GM21717 (cell line): ENCODE measurements around the gene FN3K.

ENCODE experiments used
- ATAC-seq: cut with Tn5 transposase; IDR thresholded peaks from one replicate; pipeline ENCODE4 v1.9.1; 2021; ENCODE audit warnings: mild to moderate bottlenecking, moderate library complexity; ENCODE audit not compliant: unreplicated experiment

The FN3K gene

GRCh38 chr17:82703036-82703745 lies 32.2 kb upstream of the FN3K start:
- ATAC-seq, result no peak

GRCh38 chr17:82703935-82704865 lies 31.2 kb upstream of the FN3K start:
- ATAC-seq, result no peak

DNA sequence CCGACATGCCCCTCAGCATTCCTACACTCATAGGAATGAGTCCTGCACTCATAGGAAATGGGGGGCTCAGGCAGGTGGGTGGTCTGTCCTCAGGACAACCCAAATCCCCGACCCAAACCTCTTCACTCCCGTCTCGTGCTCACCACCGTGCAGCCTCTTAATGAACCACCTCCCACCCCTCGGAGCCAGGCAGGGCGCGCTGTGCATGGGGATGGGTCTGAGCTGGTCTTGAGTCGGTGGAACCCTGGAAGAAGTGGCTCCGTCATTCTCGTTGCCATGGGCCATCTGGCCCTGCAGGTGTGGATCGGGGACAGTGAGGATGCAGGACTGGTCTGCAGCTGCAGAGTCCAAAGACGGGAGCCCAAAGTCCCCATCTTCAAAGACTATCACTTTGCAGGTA lies 30.5 kb upstream of the FN3K start:
- no peak for ATAC-seq

DNA sequence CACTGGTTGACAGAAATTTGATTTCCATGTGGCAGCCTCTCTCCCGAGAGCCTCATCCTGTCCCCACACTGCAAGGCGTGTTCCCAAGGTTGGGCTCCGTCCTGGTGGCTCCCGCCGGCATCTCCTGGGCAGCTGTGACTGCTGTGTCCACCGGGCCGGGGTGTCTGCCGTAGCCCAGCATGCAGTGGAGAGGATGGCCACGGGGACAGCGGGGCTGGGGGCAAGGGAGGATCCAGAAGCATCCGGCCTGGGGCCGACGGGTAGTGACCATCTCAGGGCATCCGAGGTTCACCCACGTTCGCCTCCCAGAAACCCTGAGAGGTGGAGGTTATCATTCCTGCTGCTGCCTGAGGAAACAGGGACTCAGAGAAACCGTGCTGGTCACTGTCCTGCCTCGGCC lies 29.7 kb upstream of the FN3K start:
- no peak for ATAC-seq

DNA sequence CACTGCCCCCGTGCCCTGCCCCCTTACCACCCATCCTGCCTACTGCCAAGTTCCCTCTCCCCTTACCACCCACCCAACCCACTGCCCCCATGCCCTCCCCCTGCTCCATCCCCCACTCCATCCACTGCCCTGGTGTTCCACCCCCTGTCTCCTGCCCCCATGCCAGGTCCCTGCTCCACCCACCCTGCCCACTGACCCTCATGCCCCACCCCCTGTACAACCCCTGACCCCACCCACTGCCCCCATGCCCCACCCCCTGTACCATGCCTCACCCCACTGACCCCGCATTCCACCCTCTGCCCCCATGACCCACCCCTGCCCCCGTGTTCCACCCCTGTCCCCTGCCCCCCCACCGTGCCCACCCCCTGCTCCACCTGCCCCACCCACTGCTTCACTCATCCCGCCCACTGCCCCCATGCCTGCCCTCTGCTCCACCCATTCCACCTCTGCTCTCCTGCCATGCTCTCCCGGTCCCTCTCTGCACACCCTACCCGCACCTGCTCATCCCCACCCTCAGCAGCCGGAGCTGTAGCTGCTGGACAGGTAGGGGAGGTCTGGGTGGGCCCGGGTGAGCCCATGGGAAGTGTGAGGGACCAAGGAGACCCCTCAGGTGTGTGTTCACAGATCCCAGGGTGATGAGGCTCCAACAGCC lies 26.3 kb upstream of the FN3K start:
- no peak for ATAC-seq

GRCh38 chr17:82709676-82710498 lies 25.5 kb upstream of the FN3K start:
- no peak for ATAC-seq

DNA sequence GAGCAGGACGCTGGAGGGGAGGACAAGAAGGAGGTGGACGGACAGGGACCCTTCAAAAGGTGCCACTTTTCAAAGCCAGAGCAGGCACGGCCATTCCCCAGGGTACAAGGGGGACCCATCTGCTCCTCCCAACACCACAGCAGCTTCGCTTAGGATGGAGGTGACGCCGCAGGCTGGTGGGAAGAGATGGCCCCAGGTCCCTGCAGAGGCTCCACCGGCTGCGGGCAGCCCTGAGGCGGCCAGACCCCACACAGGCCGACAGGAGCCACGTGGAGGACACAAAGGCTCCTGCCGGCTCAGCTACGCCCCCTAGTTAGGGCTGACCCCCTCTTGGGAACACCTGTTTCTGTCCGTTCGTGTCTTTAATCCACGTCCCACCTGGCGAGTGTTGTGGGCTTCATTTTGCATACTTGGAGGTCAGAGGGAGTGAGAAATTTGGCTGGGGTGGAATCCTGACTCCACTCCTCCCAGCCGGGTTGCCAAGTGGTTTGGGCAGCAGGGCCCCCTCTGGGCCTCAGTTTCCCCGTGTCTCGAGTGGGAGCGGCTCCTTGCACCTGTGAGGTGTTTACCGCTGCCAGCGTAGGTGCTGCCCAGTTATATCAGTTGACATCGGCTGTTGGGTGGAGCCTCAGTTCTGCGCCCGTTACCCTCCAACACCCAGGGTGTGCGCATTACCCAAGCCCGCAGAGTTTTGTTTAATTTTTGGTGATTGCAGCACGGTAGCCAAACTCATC lies 24.7 kb upstream of the FN3K start:
- ATAC-seq, result no peak

- no peak for ATAC-seq
Measured at GRCh38 chr17:82713071-82713723, 22.2 kb upstream of the FN3K start.

DNA sequence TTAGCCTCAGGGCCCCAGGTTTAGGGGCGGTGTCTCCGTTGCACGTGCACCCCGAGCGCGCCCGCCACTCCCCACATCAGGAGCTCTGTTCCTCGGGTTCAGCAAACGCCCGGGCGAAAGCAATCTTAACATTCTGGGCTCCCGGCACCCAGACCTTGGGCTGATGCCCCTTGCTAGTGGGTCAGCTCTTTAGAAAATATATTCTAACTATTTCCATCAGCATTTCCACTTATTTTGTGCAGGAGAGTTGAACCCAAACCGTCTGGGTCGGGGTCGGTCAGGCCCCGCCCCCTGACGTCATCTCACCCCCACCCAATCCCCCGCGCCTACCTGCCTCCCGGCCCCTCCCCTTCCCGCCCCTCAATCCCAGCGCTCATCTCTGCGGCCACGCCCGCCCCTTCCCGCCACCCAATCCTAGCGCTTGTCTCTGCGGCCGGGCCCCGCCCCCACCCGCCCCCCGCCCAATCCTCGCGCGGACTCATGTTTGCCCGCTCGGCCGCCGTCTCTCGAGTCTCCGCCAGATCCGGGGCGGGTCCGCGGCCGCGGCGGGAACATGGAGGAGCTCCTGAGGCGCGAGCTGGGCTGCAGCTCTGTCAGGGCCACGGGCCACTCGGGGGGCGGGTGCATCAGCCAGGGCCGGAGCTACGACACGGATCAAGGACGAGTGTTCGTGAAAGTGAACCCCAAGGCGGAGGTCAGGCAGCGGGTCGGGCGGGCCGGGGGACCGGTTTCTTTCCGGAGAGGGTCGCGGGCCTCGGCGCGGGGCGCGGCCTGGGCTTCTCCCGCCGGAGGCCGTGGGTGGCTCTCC lies 19.0 kb upstream of the FN3K start, which contains the start of gene FN3KRP:
TSS of gene FN3KRP (plus strand) at position 504 of the 808 bp plus-strand sequence. CDS start at position 554, 50 bp downstream.
- peak; percentile 56 for ATAC-seq

- ATAC-seq, result no peak
Measured at GRCh38 chr17:82718986-82719685, 16.3 kb upstream of the FN3K start.

DNA sequence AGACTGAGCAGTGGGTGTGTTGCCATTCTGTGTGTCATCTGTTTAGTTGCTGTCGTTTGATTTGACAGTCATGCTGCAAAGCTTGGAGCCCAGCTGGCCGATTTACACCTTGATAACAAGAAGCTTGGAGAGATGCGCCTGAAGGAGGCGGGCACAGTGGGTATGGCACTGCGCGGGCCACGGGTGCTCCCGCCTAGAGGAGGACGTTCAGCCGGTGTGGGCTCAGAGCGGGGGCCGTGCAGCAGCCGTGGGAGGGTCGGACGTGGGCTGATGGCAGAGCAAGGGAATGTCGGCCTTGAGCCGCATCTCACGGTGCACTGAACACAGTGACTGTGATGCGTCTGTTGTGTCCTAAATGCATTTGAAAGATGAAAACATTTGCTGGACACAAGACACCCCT lies 15.2 kb upstream of the FN3K start:
- ATAC-seq, result no peak

DNA sequence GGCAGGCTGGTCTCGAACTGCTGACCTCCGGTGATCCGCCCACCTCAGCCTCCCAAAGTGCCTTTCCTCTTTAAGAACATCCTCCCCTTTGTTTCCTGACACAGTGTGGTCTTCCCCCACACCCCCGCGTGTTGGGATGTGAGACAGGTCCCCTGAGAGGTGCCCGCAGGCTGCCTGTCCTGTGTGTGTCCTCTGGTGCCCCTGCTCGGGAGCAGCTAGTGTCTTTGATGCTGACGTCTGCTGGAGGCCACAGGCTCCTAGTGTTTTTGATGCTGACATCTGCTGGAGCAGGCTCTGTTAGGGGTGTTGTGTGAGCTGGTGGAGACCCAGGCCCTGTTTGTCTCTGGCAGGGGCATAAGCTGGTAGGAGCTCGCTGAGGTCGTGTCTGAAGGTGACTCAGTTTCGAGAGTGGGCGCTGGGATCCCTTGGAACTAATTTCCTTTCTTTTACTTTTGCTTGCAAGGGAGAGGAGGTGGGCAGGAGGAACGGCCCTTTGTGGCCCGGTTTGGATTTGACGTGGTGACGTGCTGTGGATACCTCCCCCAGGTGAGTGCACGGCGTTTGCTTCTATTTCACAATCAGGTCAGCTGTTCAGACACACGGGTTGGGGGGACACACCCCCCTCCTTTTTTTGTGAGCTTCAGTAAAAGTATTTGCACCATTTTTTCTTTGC lies 12.9 kb upstream of the FN3K start:
- no peak for ATAC-seq

- no peak for ATAC-seq
Measured at GRCh38 chr17:82723169-82723807, 12.1 kb upstream of the FN3K start.

GRCh38 chr17:82726427-82726826 lies 9.0 kb upstream of the FN3K start:
- ATAC-seq, result no peak

- ATAC-seq, result no peak
Measured at GRCh38 chr17:82729479-82730260, 5.7 kb upstream of the FN3K start.

GRCh38 chr17:82732118-82732743 lies 3.2 kb upstream of the FN3K start:
- no peak for ATAC-seq
